GM19239 (cell line): ENCODE measurements around the gene CEPT1.
A peak's percentile ranks its signal among the peaks of the same experiment; 100 is the strongest.

Source experiments
- DNase-seq: peaks from one replicate; pipeline ENCODE4 v3.0.0; 2011; ENCODE audit warnings: low spot score; ENCODE audit not compliant: insufficient read length
- FAIRE-seq: peaks from 2 replicates; lab custom pipeline; 2011; peaks lifted over from hg19 to GRCh38; lab: Jason Lieb, UNC

The CEPT1 gene

GRCh38 chr1:111222308-111223125 is 82.5 kb downstream of the CEPT1 start:
- DNase-seq (no peak), FAIRE-seq (no peak)

- peak; percentile 8 for FAIRE-seq
- no peak for DNase-seq
These were observed 83.2 kb downstream of the CEPT1 start for GRCh38 chr1:111223126-111223685.

- peak; percentile 4 for FAIRE-seq
- DNase-seq: no peak
These were observed 85.1 kb downstream of the CEPT1 start for GRCh38 chr1:111225091-111225490.

- FAIRE-seq: peak; percentile 54
These were observed 85.8 kb downstream of the CEPT1 start for GRCh38 chr1:111225717-111226400.

GRCh38 chr1:111227434-111227833 is 87.4 kb downstream of the CEPT1 start, which contains the start of gene CHI3L2:
Gene CHI3L2 (plus strand): TSS chr1:111227713. CDS start chr1:111227730, 17 bp downstream.
- peak; percentile 76 for FAIRE-seq

More at GRCh38 chr1:111225717-111226400, 85.8 kb downstream of the CEPT1 start:
- DNase-seq: no peak

GRCh38 chr1:111227851-111228747 is 88.1 kb downstream of the CEPT1 start:
- DNase-seq (no peak), FAIRE-seq (peak; percentile 8)

More at GRCh38 chr1:111227434-111227833, 87.4 kb downstream of the CEPT1 start, which contains the start of gene CHI3L2:
- DNase-seq: no peak

- DNase-seq (no peak), FAIRE-seq (peak; percentile 11)
These were observed 88.7 kb downstream of the CEPT1 start for GRCh38 chr1:111228748-111229126.

- FAIRE-seq (no peak), DNase-seq (no peak)
These were observed 92.1 kb downstream of the CEPT1 start for GRCh38 chr1:111232134-111232533.

- no peak for DNase-seq
- FAIRE-seq: no peak
These were observed 94.2 kb downstream of the CEPT1 start for GRCh38 chr1:111234258-111234657.
